Activated naive CD4-positive, alpha-beta T cell treated with anti-CD3 and anti-CD28 coated beads for 36 hours (primary cell): ENCODE results near the gene HMG20A. TPM values are rescaled to one million over a fixed set of nuclear protein-coding genes. Genes with fewer than 3 reads are reported as not detected.

Source experiments
- CTCF ChIA-PET: fragments of 350-600 bp; sonication (Branson Sonifier 250); formaldehyde crosslinking; loops from one replicate; lab custom pipeline; 2021; ENCODE audit warnings: antibody characterized with exemption; lab: Charles Lee
- DNase-seq: peaks from one replicate; pipeline ENCODE4 v3.0.0-alpha.2; 2020
- H3K27ac Mint-ChIP-seq: one replicate; pipeline ENCODE4 v1.8.0; 2021; ENCODE audit warnings: mild to moderate bottlenecking, mixed read lengths
- H3K27me3 Mint-ChIP-seq: one replicate; pipeline ENCODE4 v1.8.0; 2021; ENCODE audit warnings: low read depth, mixed read lengths
- H3K36me3 Mint-ChIP-seq: one replicate; pipeline ENCODE4 v1.8.0; 2021; ENCODE audit warnings: low read depth, mixed read lengths
- H3K4me1 Mint-ChIP-seq: one replicate; pipeline ENCODE4 v1.8.0; 2021; ENCODE audit warnings: low read depth, mixed read lengths
- H3K4me3 Mint-ChIP-seq: one replicate; pipeline ENCODE4 v1.8.0; 2021; ENCODE audit warnings: mild to moderate bottlenecking, moderate library complexity, mixed read lengths
- H3K9me3 Mint-ChIP-seq: one replicate; pipeline ENCODE4 v1.8.0; 2021; ENCODE audit warnings: mixed read lengths
- intact Hi-C: fragments of 100-400 bp; cut with micrococcal nuclease; formaldehyde crosslinking; loops from one replicate; pipeline ENCODE4 v1.15.1; 2023
- total RNA-seq, 2 experiments: library from RNA; stranded (reverse); gene quantifications; one replicate each; pipeline ENCODE4 v1.2.3, GENCODE V29; 2021

HMG20A gene
- total RNA-seq, 2 experiments from 2014 or later, result 33.1 to 38.2 TPM

GRCh38 chr15:77470235-77470634 is 49.5 kb downstream of the HMG20A start:
- intact Hi-C loops, result no loop called here
- DNase-seq, result no peak
- Mint-ChIP-seq H3K9me3 (no peaks in the 10 kb centered on the region), H3K36me3 (peaks cover 24% of the 10 kb centered on the region), H3K27ac (no peak overlapping the region), H3K27me3 (no peaks in the 10 kb centered on the region), H3K4me1 (peaks cover 2% of the 10 kb centered on the region), H3K4me3 (no peak overlapping the region)
- CTCF ChIA-PET, result interaction anchor here (0.6 kb wide), 1 partner anchor 32 kb away, joined by 3 read pairs; no protein-coding TSS in a partner anchor

GRCh38 chr15:77473328-77473727 is 52.6 kb downstream of the HMG20A start:
- Mint-ChIP-seq H3K27ac (no peak overlapping the region), H3K36me3 (peaks cover 25% of the 10 kb centered on the region)
- intact Hi-C loops, result no loop called here

GRCh38 chr15:77474310-77474988 is 53.8 kb downstream of the HMG20A start:
- H3K4me1 Mint-ChIP-seq, result peaks cover 2% of the 10 kb centered on the region
- H3K36me3 Mint-ChIP-seq, result peaks cover 25% of the 10 kb centered on the region
- H3K27ac Mint-ChIP-seq, result no peak overlapping the region
- intact Hi-C loops, result no loop called here
- no peaks in the 10 kb centered on the region for H3K27me3 Mint-ChIP-seq
- DNase-seq, result no peak
- H3K4me3 Mint-ChIP-seq, result no peak overlapping the region
- CTCF ChIA-PET, result no interaction called here
- no peaks in the 10 kb centered on the region for H3K9me3 Mint-ChIP-seq

More at GRCh38 chr15:77473328-77473727, 52.6 kb downstream of the HMG20A start:
- Mint-ChIP-seq H3K4me3 (no peak overlapping the region), H3K4me1 (peaks cover 2% of the 10 kb centered on the region), H3K9me3 (no peaks in the 10 kb centered on the region), H3K27me3 (no peaks in the 10 kb centered on the region)
- CTCF ChIA-PET, result no interaction called here
- DNase-seq, result no peak

GRCh38 chr15:77475001-77475400 is 54.3 kb downstream of the HMG20A start:
- peaks cover 2% of the 10 kb centered on the region for H3K4me1 Mint-ChIP-seq
- DNase-seq, result no peak
- H3K36me3 Mint-ChIP-seq, result peaks cover 24% of the 10 kb centered on the region
- no peak overlapping the region for H3K4me3 Mint-ChIP-seq
- intact Hi-C loops, result no loop called here
- H3K9me3 Mint-ChIP-seq, result no peaks in the 10 kb centered on the region
- CTCF ChIA-PET, result no interaction called here
- H3K27me3 Mint-ChIP-seq, result no peaks in the 10 kb centered on the region
- H3K27ac Mint-ChIP-seq, result no peak overlapping the region

- Mint-ChIP-seq H3K4me3 (no peak overlapping the region), H3K27me3 (no peaks in the 10 kb centered on the region), H3K27ac (no peak overlapping the region), H3K36me3 (peaks cover 23% of the 10 kb centered on the region), H3K4me1 (peaks cover 2% of the 10 kb centered on the region), H3K9me3 (no peaks in the 10 kb centered on the region)
- no peak for DNase-seq
- intact Hi-C loops, result no loop called here
- CTCF ChIA-PET, result no interaction called here
These were observed 55.2 kb downstream of the HMG20A start for GRCh38 chr15:77475898-77476297.

GRCh38 chr15:77476995-77477394 is 56.3 kb downstream of the HMG20A start:
- peaks cover 2% of the 10 kb centered on the region for H3K4me1 Mint-ChIP-seq
- H3K9me3 Mint-ChIP-seq, result no peaks in the 10 kb centered on the region
- intact Hi-C loops, result no loop called here
- H3K27me3 Mint-ChIP-seq, result no peaks in the 10 kb centered on the region
- no peak overlapping the region for H3K4me3 Mint-ChIP-seq
- H3K27ac Mint-ChIP-seq, result no peak overlapping the region
- no peak for DNase-seq
- peaks cover 18% of the 10 kb centered on the region for H3K36me3 Mint-ChIP-seq
- CTCF ChIA-PET, result no interaction called here

GRCh38 chr15:77478051-77478450 is 57.4 kb downstream of the HMG20A start:
- intact Hi-C loops, result no loop called here
- H3K9me3 Mint-ChIP-seq, result no peaks in the 10 kb centered on the region
- no peak for DNase-seq
- peaks cover 2% of the 10 kb centered on the region for H3K4me1 Mint-ChIP-seq
- no peak overlapping the region for H3K4me3 Mint-ChIP-seq
- no peaks in the 10 kb centered on the region for H3K27me3 Mint-ChIP-seq
- CTCF ChIA-PET, result no interaction called here
- H3K27ac Mint-ChIP-seq, result no peak overlapping the region
- peaks cover 14% of the 10 kb centered on the region for H3K36me3 Mint-ChIP-seq

GRCh38 chr15:77479015-77479414 is 58.3 kb downstream of the HMG20A start:
- Mint-ChIP-seq H3K27me3 (no peaks in the 10 kb centered on the region), H3K4me3 (no peak overlapping the region), H3K9me3 (no peaks in the 10 kb centered on the region), H3K27ac (no peak overlapping the region), H3K36me3 (peaks cover 11% of the 10 kb centered on the region), H3K4me1 (no peaks in the 10 kb centered on the region)
- CTCF ChIA-PET, result interaction anchor here (1.4 kb wide), 1 partner anchor 64 kb away, joined by 6 read pairs; no protein-coding TSS in a partner anchor
- no peak for DNase-seq
- intact Hi-C loops, result no loop called here

- Mint-ChIP-seq H3K4me1 (no peaks in the 10 kb centered on the region), H3K9me3 (no peaks in the 10 kb centered on the region), H3K36me3 (peaks cover 9% of the 10 kb centered on the region), H3K27me3 (no peaks in the 10 kb centered on the region), H3K4me3 (no peak overlapping the region), H3K27ac (no peak overlapping the region)
- CTCF ChIA-PET, result interaction anchor here (1.1 to 2.8 kb wide), 2 partner anchors 16 to 62 kb away, joined by 3 to 11 read pairs; no protein-coding TSS in a partner anchor
- no peak for DNase-seq
- intact Hi-C loops, result no loop called here
These were observed 60.4 kb downstream of the HMG20A start for GRCh38 chr15:77480859-77481633.

GRCh38 chr15:77481670-77482069 is 61.0 kb downstream of the HMG20A start:
- H3K9me3 Mint-ChIP-seq, result no peaks in the 10 kb centered on the region
- peaks cover 8% of the 10 kb centered on the region for H3K36me3 Mint-ChIP-seq
- H3K27me3 Mint-ChIP-seq, result no peaks in the 10 kb centered on the region
- no peak overlapping the region for H3K4me3 Mint-ChIP-seq
- CTCF ChIA-PET, result interaction anchor here (2.8 kb wide), 1 partner anchor 15 kb away, joined by 11 read pairs; no protein-coding TSS in a partner anchor
- H3K27ac Mint-ChIP-seq, result no peak overlapping the region
- DNase-seq, result no peak
- intact Hi-C loops, result no loop called here
- H3K4me1 Mint-ChIP-seq, result peaks cover 2% of the 10 kb centered on the region

- H3K4me3 Mint-ChIP-seq, result no peak overlapping the region
- peaks cover 14% of the 10 kb centered on the region for H3K36me3 Mint-ChIP-seq
- CTCF ChIA-PET, result interaction anchor here (2.8 kb wide), 1 partner anchor 14 kb away, joined by 11 read pairs; no protein-coding TSS in a partner anchor
- intact Hi-C loops, result no loop called here
- H3K27me3 Mint-ChIP-seq, result no peaks in the 10 kb centered on the region
- H3K9me3 Mint-ChIP-seq, result no peaks in the 10 kb centered on the region
- DNase-seq, result no peak
- no peak overlapping the region for H3K27ac Mint-ChIP-seq
- peaks cover 11% of the 10 kb centered on the region for H3K4me1 Mint-ChIP-seq
These were observed 61.9 kb downstream of the HMG20A start for GRCh38 chr15:77482570-77482969.

GRCh38 chr15:77483425-77484140 is 62.9 kb downstream of the HMG20A start:
- CTCF ChIA-PET, result interaction anchor here (2.8 kb wide), 1 partner anchor 13 kb away, joined by 11 read pairs; no protein-coding TSS in a partner anchor
- Mint-ChIP-seq H3K4me3 (no peak overlapping the region), H3K36me3 (peaks cover 11% of the 10 kb centered on the region), H3K27me3 (no peaks in the 10 kb centered on the region), H3K27ac (no peak overlapping the region), H3K9me3 (no peaks in the 10 kb centered on the region), H3K4me1 (peaks cover 20% of the 10 kb centered on the region)
- no peak for DNase-seq
- intact Hi-C loops, result no loop called here
